ENCODE results near the gene CCL16. TPM values are rescaled to one million over a fixed set of nuclear protein-coding genes. Genes with fewer than 3 reads are reported as not detected.
"Not testable (repeated sequence)": the region's sequence is repeated elsewhere in the genome, so short reads cannot be mapped to it uniquely, and the experiment has no call there.

The CCL16 gene
- total and polyA plus RNA-seq, 9 donors = 0.11 to 0.90 (median 0.21) TPM; not detected in 5

- H3K36me3 ChIP-seq = no peaks in the 10 kb centered on the region
- no peak overlapping the region for H3K4me3 ChIP-seq
- intact Hi-C loops (cut with DNase I) = no loop called here
- DNase-seq = no peak
- no peaks in the 10 kb centered on the region for H3K4me1 ChIP-seq (ENCODE audit: insufficient read depth)
- H3K9me3 ChIP-seq = no peaks in the 10 kb centered on the region
- TF ChIP-seq CTCF (IDR thresholded peaks at IDR 0.05) = no peak
- no peak for TF ChIP-seq POLR2A (IDR thresholded peaks at IDR 0.05)
- no peak for TF ChIP-seq EP300 (IDR thresholded peaks at IDR 0.05)
- no peak overlapping the region for H3K27ac ChIP-seq
- no peaks in the 10 kb centered on the region for H3K27me3 ChIP-seq
- 52 to 55% (median 52%) methylated on average over 11 of the region's 11 CpGs for WGBS, 3 donors
These were observed 16.8 kb upstream of the CCL16 start for GRCh38 chr17:35998018-35998545.

DNA sequence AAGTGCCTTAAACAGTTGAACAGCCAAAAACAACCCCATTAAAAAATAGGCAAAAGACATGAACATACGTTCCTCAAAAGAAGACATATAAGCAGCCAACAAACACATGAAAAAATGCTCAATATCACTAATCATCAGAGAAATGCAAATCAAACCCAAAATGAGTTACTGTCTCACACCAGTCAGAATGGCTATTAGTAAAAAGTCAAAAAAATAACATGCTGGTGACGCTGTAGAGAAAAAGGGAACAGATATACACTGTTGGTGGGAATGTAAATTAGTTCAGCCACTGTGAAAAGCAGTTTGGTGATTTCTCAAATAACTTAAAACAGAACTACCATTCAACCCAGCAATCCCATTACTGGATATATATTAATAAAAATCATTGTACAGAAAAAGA is 14.0 kb upstream of the CCL16 start:
- H3K27ac ChIP-seq; H3K4me3 ChIP-seq; H3K4me1 ChIP-seq (ENCODE audit: insufficient read depth); H3K9me3 ChIP-seq; intact Hi-C loops (cut with DNase I); H3K36me3 ChIP-seq; DNase-seq; H3K27me3 ChIP-seq: not testable (repeated sequence)
- WGBS, 3 donors = 76 to 83% (median 81%) methylated on average over 2 of the region's 2 CpGs

DNA sequence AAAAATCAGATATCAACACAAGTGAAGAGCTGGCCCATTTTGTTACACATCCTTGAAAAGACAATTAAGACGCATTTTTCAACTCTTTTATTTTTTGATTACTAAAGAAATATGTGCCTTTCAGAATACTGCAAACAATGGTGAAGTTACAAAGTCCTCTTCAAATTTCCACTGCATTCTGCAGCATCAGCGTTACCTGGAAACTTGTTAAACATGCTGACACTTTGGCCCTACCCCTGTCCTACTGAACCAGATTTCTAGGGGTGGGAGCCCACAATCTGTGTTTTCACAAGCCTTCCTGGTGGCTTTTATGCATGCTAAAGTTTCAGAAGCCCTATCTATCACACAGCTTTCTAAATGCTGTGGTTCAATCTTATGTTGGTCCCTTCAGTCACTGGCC is 9.8 kb upstream of the CCL16 start:
- H3K27ac ChIP-seq = no peak overlapping the region
- intact Hi-C loops (cut with DNase I) = no loop called here
- no peaks in the 10 kb centered on the region for H3K36me3 ChIP-seq
- no peak for DNase-seq
- H3K9me3 ChIP-seq = no peaks in the 10 kb centered on the region
- no peaks in the 10 kb centered on the region for H3K4me1 ChIP-seq (ENCODE audit: insufficient read depth)
- TF ChIP-seq CTCF (IDR thresholded peaks at IDR 0.05) = no peak
- TF ChIP-seq EP300 (IDR thresholded peaks at IDR 0.05) = no peak
- no peak for TF ChIP-seq POLR2A (IDR thresholded peaks at IDR 0.05)
- no peaks in the 10 kb centered on the region for H3K27me3 ChIP-seq
- H3K4me3 ChIP-seq = no peak overlapping the region
- WGBS, 3 donors = 76 to 83% (median 81%) methylated on average over 2 of the region's 2 CpGs

GRCh38 chr17:35988164-35988563 is 6.9 kb upstream of the CCL16 start:
- no peak for TF ChIP-seq EP300 (IDR thresholded peaks at IDR 0.05)
- no peak for TF ChIP-seq POLR2A (IDR thresholded peaks at IDR 0.05)
- no peak for TF ChIP-seq CTCF (IDR thresholded peaks at IDR 0.05)

GRCh38 chr17:35986643-35987042 is 5.3 kb upstream of the CCL16 start, which contains the start of gene CCL14:
Gene CCL14 (minus strand): TSS chr17:35986729. CDS start chr17:35986649, 80 bp downstream.
- 50 to 55% (median 51%) methylated on average over 1 of the region's 1 CpG for WGBS, 3 donors
- H3K36me3 ChIP-seq = no peaks in the 10 kb centered on the region
- no peak within 1 kb of the TSS for H3K4me3 ChIP-seq
- no peaks in the 10 kb centered on the region for H3K27me3 ChIP-seq
- H3K27ac ChIP-seq = no peak within 1 kb of the TSS
- intact Hi-C loops (cut with DNase I) = no loop called here
- TF ChIP-seq POLR2A (IDR thresholded peaks at IDR 0.05) (no peak), CTCF (IDR thresholded peaks at IDR 0.05) (no peak), EP300 (IDR thresholded peaks at IDR 0.05) (no peak)
- no peaks in the 10 kb centered on the region for H3K4me1 ChIP-seq (ENCODE audit: insufficient read depth)
- DNase-seq = no peak
- H3K9me3 ChIP-seq = no peaks in the 10 kb centered on the region

More at GRCh38 chr17:35988164-35988563, 6.9 kb upstream of the CCL16 start:
- intact Hi-C loops (cut with DNase I) = no loop called here
- Histone ChIP-seq H3K4me1 (ENCODE audit: insufficient read depth) (no peaks in the 10 kb centered on the region), H3K4me3 (no peak overlapping the region), H3K27me3 (no peaks in the 10 kb centered on the region), H3K9me3 (no peaks in the 10 kb centered on the region), H3K36me3 (no peaks in the 10 kb centered on the region), H3K27ac (no peak overlapping the region)
- no peak for DNase-seq
